Activated CD4-positive, alpha-beta T cell treated with anti-CD3 and anti-CD28 coated beads, Interleukin-2, amount 50 U/mL, for 24 hours (primary cell): ENCODE measurements around the gene FHIT.
A peak's percentile ranks its signal among the peaks of the same experiment; 100 is the strongest.

Experiments used
- DNase-seq, 2 donors: peaks; one replicate each; pipeline ENCODE4 v3.0.0-alpha.2; 2020; ENCODE audit warnings: low read depth in 1 of 2, low spot score in 1 of 2

The FHIT gene

GRCh38 chr3:59793976-59794375 is 1457.3 kb downstream of the FHIT start:
- no peak for DNase-seq

GRCh38 chr3:59791774-59792308 is 1459.4 kb downstream of the FHIT start:
- no peak for DNase-seq

GRCh38 chr3:59790241-59790640 is 1461.0 kb downstream of the FHIT start:
- no peak for DNase-seq

- DNase-seq = no peak
Measured at GRCh38 chr3:59788801-59789200, 1462.5 kb downstream of the FHIT start.

GRCh38 chr3:59788133-59788532 is 1463.1 kb downstream of the FHIT start:
- no peak for DNase-seq

GRCh38 chr3:59786374-59786773 is 1464.9 kb downstream of the FHIT start:
- DNase-seq = no peak

- DNase-seq = no peak
Measured at GRCh38 chr3:59784164-59784563, 1467.1 kb downstream of the FHIT start.

GRCh38 chr3:59783468-59783988 is 1467.7 kb downstream of the FHIT start:
- DNase-seq = peak in 1 of 2 donors; percentile 29

GRCh38 chr3:59782664-59783063 is 1468.6 kb downstream of the FHIT start:
- no peak for DNase-seq

- no peak for DNase-seq
Measured at GRCh38 chr3:59780209-59780608, 1471.0 kb downstream of the FHIT start.

- DNase-seq = no peak
Measured at GRCh38 chr3:59779260-59779659, 1472.0 kb downstream of the FHIT start.

- DNase-seq = no peak
Measured at GRCh38 chr3:59777667-59778077, 1473.6 kb downstream of the FHIT start.

- DNase-seq = no peak
Measured at GRCh38 chr3:59777066-59777465, 1474.2 kb downstream of the FHIT start.

- no peak for DNase-seq
Measured at GRCh38 chr3:59775761-59776325, 1475.4 kb downstream of the FHIT start.

- DNase-seq = no peak
Measured at GRCh38 chr3:59775106-59775505, 1476.1 kb downstream of the FHIT start.

GRCh38 chr3:59774634-59775033 is 1476.6 kb downstream of the FHIT start:
- DNase-seq = no peak

- no peak for DNase-seq
Measured at GRCh38 chr3:59774000-59774399, 1477.3 kb downstream of the FHIT start.

GRCh38 chr3:59772416-59773408 is 1478.5 kb downstream of the FHIT start:
- DNase-seq = peak in 1 of 2 donors; percentile 28

GRCh38 chr3:59771768-59772181 is 1479.5 kb downstream of the FHIT start:
- DNase-seq = no peak

GRCh38 chr3:59769127-59769750 is 1482.0 kb downstream of the FHIT start:
- DNase-seq = no peak

- no peak for DNase-seq
Measured at GRCh38 chr3:59766200-59766872, 1484.9 kb downstream of the FHIT start.
